Heart left ventricle (tissue), 16 donors: Measurements from ENCODE around the gene C12orf76. TPM values are rescaled to one million over a fixed set of nuclear protein-coding genes. Genes with fewer than 3 reads are reported as not detected.
A peak's percentile ranks its signal among the peaks of the same experiment; 100 is the strongest.

ENCODE experiments used
- ATAC-seq, 4 donors: fragments of 200-7000 bp; cut with Tn5 transposase; one replicate each; pipeline ENCODE4 v1.9.1; 2020 to 2022; ENCODE audit warnings: moderate library complexity in 4 of 4, mild to moderate bottlenecking in 3 of 4, moderate number of reproducible peaks in 1 of 4
- DNase-seq, 5 donors: peaks; one replicate each; pipeline ENCODE4 v3.0.0-alpha.2; 2020
- H3K27ac ChIP-seq, 12 donors: fragments of 200-600 bp; sonication (generic) in 4 of 12; one replicate each; pipeline versions ENCODE4 v1.5.0 to v1.8.0; 2016 to 2022; ENCODE audit warnings: mild to moderate bottlenecking in 2 of 12
- H3K27me3 ChIP-seq, 9 donors: fragments of 200-600 bp; sonication (generic) in 2 of 9; one replicate each; pipeline versions ENCODE4 v1.5.1 to v1.8.0; 2016 to 2022; ENCODE audit warnings: mild to moderate bottlenecking in 3 of 9
- H3K36me3 ChIP-seq, 9 donors: fragments of 200-600 bp; sonication (generic) in 2 of 9; one replicate each; pipeline versions ENCODE4 v1.5.0 to v1.8.0; 2018 to 2022; ENCODE audit warnings: mild to moderate bottlenecking in 2 of 9
- H3K4me1 ChIP-seq, 12 donors: fragments of 200-600 bp; sonication (generic) in 4 of 12; one replicate each; pipeline versions ENCODE4 v1.5.0 to v1.8.0; 2016 to 2022; ENCODE audit warnings: mild to moderate bottlenecking in 3 of 12
- H3K4me3 ChIP-seq, 12 donors: fragments of 200-600 bp; sonication (generic) in 4 of 12; one replicate each; pipeline versions ENCODE4 v1.5.0 to v1.8.0; 2017 to 2022; ENCODE audit warnings: mild to moderate bottlenecking in 9 of 12, moderate library complexity in 4 of 12
- H3K9me3 ChIP-seq, 12 donors: fragments of 200-600 bp; sonication (generic) in 4 of 12; one replicate each; pipeline versions ENCODE4 v1.5.0 to v1.8.0; 2016 to 2022; ENCODE audit warnings: mild to moderate bottlenecking in 1 of 12
- POLR2A ChIP-seq, 2 donors: fragments of 450-650 bp; IDR thresholded peaks; one replicate each; pipeline ENCODE4 v1.6.1; 2017; ENCODE audit warnings: antibody characterized with exemption in 2 of 2, mild to moderate bottlenecking in 2 of 2, moderate library complexity in 2 of 2
- WGBS, 4 donors: extraction: QIAGEN DNeasy Blood & Tissue Kit in 2 of 4; methylation state at CpG; one replicate each; pipeline versions ENCODE4 v1.1.5 to v1.1.7; 2013 to 2018; 5-methylcytosine and 5-hydroxymethylcytosine counted together
- intact Hi-C, 10 donors: fragments of 100-400 bp; cut with DNase I; formaldehyde crosslinking; loops; one replicate each; pipeline versions ENCODE4 v1.11.1 to v1.14.2; 2022
- polyA plus RNA-seq, 2 donors: library from polyadenylated mRNA; stranded (reverse); fragments of 200-250 nt; gene quantifications; one replicate each; pipeline ENCODE4 v1.2.3, GENCODE V29; 2013
- total RNA-seq, 9 donors: library from RNA; depleted of rRNA in 2 of 9; stranded (reverse); fragments of >200 nt in 2 of 9; fragmentation: NEBNext Ultra II Directional in 3 of 9; extraction: Animal tissue kit (Norgen Biotek cat#: 25700) in 3 of 9; gene quantifications; one replicate each; pipeline versions ENCODE4 v1.1.0 to v1.2.4, GENCODE V29; 2016 to 2023
- TF ChIP-seq, protein P1 (sequence below), 12 donors: fragments of 200-600 bp; sonication (generic) in 4 of 12; IDR thresholded peaks; one replicate each; pipeline versions ENCODE4 v1.5.0 to v1.8.0; 2018 to 2022; ENCODE audit warnings: antibody characterized with exemption in 12 of 12, mild to moderate bottlenecking in 5 of 12
- donor health status: ischemic (EF 13 %, LVEDD 7.1; RV severe dilation, severe dysfunction).
- donor health status: healthy with polysubstance abuse.
- donor health status: DM: no; HTN: yes; CAD: no.
- donor health status: DM: no; HTN: no; CAD: no.
- donor health status: ischemic (EF 25% LVEDD 6.9; RV normal size, moderate dysfunction).
- donor health status: ischemic (EF 25% LVEDD 5.7; RV mildly dilated, moderate dysfunction).
- donor health status: healthy.
- donor health status: DM: yes; HTN: yes; CAD: no.
- donor health status: ischemic (EF 35%, LVEDD 5.7; RV mildly dilated, moderate dysfunction).
- donor health status: nonischemic (EF 11% LVEDD 7.7; RV severe dilation, severe dysfunction).
- donor health status: DM: yes; HTN: yes; CAD: no.
- donor health status: PGD.
- donor health status: ischemic (EF 29% LVEDD 5.4; RV normal size, mild dysfunction).
- donor health status: nonischemic (EF 23%, LVEDD 6.1; RV moderate dilation, normal function).

Gene C12orf76
- total and polyA plus RNA-seq, 11 donors = 3.5 to 13.3 (median 4.7) TPM

GRCh38 chr12:110024051-110024450, 24.3 kb downstream of the C12orf76 start:
- peak overlapping the region in 8 of 12 donors; percentile 10 to 63 (median 39) for H3K27ac ChIP-seq
- ATAC-seq = no peak
- peaks cover 0 to 98% (median 60%) of the 10 kb centered on the region in 9 donors for H3K36me3 ChIP-seq

GRCh38 chr12:110023059-110023980, 25.0 kb downstream of the C12orf76 start:
- WGBS, 4 donors = 63 to 77% (median 67%) methylated on average over 5 of the region's 5 CpGs
- H3K36me3 ChIP-seq = peaks cover 0 to 98% (median 60%) of the 10 kb centered on the region in 9 donors
- peak overlapping the region in 5 of 12 donors; percentile 6 to 39 (median 32) for H3K27ac ChIP-seq
- DNase-seq = no peak
- peak in 2 of 4 donors; percentile 33 to 40 for ATAC-seq
- H3K4me3 ChIP-seq = no peak overlapping the region
- peaks cover 0 to 29% (median 21%) of the 10 kb centered on the region in 12 donors for H3K4me1 ChIP-seq
- intact Hi-C loops = no loop called here
- H3K9me3 ChIP-seq = no peaks in the 10 kb centered on the region
- H3K27me3 ChIP-seq = no peaks in the 10 kb centered on the region
- no peak for TF ChIP-seq POLR2A (IDR thresholded peaks at IDR 0.05)
- TF ChIP-seq, protein P1, sequence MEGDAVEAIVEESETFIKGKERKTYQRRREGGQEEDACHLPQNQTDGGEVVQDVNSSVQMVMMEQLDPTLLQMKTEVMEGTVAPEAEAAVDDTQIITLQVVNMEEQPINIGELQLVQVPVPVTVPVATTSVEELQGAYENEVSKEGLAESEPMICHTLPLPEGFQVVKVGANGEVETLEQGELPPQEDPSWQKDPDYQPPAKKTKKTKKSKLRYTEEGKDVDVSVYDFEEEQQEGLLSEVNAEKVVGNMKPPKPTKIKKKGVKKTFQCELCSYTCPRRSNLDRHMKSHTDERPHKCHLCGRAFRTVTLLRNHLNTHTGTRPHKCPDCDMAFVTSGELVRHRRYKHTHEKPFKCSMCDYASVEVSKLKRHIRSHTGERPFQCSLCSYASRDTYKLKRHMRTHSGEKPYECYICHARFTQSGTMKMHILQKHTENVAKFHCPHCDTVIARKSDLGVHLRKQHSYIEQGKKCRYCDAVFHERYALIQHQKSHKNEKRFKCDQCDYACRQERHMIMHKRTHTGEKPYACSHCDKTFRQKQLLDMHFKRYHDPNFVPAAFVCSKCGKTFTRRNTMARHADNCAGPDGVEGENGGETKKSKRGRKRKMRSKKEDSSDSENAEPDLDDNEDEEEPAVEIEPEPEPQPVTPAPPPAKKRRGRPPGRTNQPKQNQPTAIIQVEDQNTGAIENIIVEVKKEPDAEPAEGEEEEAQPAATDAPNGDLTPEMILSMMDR (IDR thresholded peaks at IDR 0.05) = no peak

More at GRCh38 chr12:110024051-110024450, 24.3 kb downstream of the C12orf76 start:
- no peaks in the 10 kb centered on the region for H3K27me3 ChIP-seq
- peaks cover 0 to 29% (median 21%) of the 10 kb centered on the region in 12 donors for H3K4me1 ChIP-seq
- TF ChIP-seq POLR2A (IDR thresholded peaks at IDR 0.05) = no peak
- TF ChIP-seq, protein P1 (IDR thresholded peaks at IDR 0.05) = no peak
- 89 to 92% (median 90%) methylated on average over 2 of the region's 2 CpGs for WGBS, 4 donors
- H3K9me3 ChIP-seq = no peaks in the 10 kb centered on the region
- no peak overlapping the region for H3K4me3 ChIP-seq
- intact Hi-C loops = no loop called here
- no peak for DNase-seq

DNA sequence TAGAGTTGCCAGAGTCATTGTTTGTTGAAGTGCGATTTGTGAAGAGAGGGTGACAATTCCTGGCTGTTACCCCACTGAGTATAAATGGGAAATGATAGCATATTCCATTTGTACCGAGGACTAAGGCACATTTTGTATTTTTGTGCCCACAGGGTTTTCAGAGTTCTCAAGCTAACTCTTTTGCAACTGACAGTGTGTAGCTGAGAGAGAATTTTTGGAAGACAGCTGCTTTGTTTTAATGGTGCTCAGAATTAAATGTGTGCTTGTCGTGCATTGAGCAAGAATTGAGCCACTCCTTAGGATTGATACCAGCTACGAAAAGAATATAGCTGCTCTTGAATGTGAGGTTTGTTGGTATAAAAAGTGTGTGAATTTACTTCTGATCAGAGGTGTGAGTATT, 27.4 kb downstream of the C12orf76 start:
- ATAC-seq = no peak
- H3K27me3 ChIP-seq = no peaks in the 10 kb centered on the region
- no peak overlapping the region for H3K27ac ChIP-seq
- no peak for TF ChIP-seq POLR2A (IDR thresholded peaks at IDR 0.05)
- TF ChIP-seq, protein P1 (IDR thresholded peaks at IDR 0.05) = no peak
- no peaks in the 10 kb centered on the region for H3K9me3 ChIP-seq
- peaks cover 0 to 98% (median 60%) of the 10 kb centered on the region in 9 donors for H3K36me3 ChIP-seq
- WGBS, 4 donors = 93 to 97% (median 94%) methylated on average over 4 of the region's 4 CpGs
- intact Hi-C loops = no loop called here
- DNase-seq = no peak
- peaks cover 0 to 29% (median 21%) of the 10 kb centered on the region in 12 donors for H3K4me1 ChIP-seq
- H3K4me3 ChIP-seq = no peak overlapping the region

DNA sequence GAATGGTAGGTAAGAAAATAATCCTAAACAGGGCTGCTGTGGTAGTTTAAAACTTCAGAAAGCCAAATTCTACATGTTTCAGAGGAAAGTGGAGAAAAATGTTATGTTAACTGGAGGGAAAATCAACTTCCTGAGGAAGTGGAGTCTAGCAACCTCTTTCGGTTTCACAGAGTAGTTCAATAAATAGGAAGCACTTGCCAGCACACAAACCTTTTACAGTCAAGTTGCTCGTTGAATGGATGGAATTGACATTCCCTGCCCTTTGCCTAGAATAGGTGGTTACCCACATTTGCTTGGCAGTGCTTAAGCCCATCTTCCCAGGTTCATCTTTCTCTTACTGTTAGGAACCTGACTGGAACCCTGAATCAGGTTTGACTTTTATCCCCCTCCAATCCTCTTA, 33.2 kb downstream of the C12orf76 start:
- H3K27ac ChIP-seq = peak overlapping the region in 2 of 12 donors; percentile 12 to 81
- H3K36me3 ChIP-seq = peaks cover 0 to 81% (median 74%) of the 10 kb centered on the region in 9 donors
- no peak for TF ChIP-seq POLR2A (IDR thresholded peaks at IDR 0.05)
- TF ChIP-seq, protein P1 (IDR thresholded peaks at IDR 0.05) = peak in 4 of 12 donors; percentile 6 to 24 (median 14)
- ATAC-seq = peak in 1 of 4 donors; percentile 37
- no peaks in the 10 kb centered on the region for H3K27me3 ChIP-seq
- H3K9me3 ChIP-seq = no peaks in the 10 kb centered on the region
- no peak for DNase-seq
- peaks cover 0 to 41% (median 0%) of the 10 kb centered on the region in 12 donors for H3K4me1 ChIP-seq
- intact Hi-C loops = no loop called here
- WGBS, 4 donors = 49 to 61% (median 58%) methylated on average over 2 of the region's 2 CpGs
- no peak overlapping the region for H3K4me3 ChIP-seq
